ENCODE results near the gene NPAS4. TPM values are rescaled to one million over a fixed set of nuclear protein-coding genes. Genes with fewer than 3 reads are reported as not detected.

Gene NPAS4
- total RNA-seq, 1 experiment from 2014 or later = 1.6 TPM

DNA sequence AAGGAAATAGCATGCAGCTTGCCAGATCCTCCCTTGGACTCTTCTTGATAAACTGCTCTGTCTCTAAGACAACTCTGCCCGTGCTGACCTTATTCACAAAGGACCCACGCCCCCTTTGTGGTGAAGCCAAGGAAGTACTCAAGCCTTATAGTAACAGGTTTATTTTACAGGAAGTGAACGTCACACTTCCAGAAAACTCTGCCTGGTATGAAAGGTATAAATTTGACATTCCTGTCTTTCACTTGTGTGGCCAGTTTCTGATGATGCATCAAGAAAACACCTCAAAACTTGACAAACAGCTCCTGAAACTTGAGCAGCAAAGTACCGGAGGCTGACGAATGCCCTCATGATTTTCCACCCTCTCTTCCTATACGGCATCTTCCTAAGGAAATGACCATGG, 33.4 kb downstream of the NPAS4 start:
- peaks cover 0 to 5% (median 0%) of the 10 kb centered on the region in 3 experiments; a peak in 2 of 7 replicates for H3K36me3 Mint-ChIP-seq (ENCODE audit: insufficient read depth in 1 of 3, low read depth in 3 of 3)

More for the DNA sequence above, 33.4 kb downstream of the NPAS4 start:
- H2AFZ ChIP-seq (ENCODE audit: low read length) = no peak overlapping the region
- Mint-ChIP-seq H3K4me1 (peaks cover 4 to 16% of the 10 kb centered on the region in 2 experiments; a peak in 3 of 4 replicates), H3K27ac (peak overlapping the region in 1 of 3 experiments; percentile 34; a peak in 1 of 7 replicates), H3K9me3 (peaks cover 0 to 6% of the 10 kb centered on the region in 2 experiments; a peak in 1 of 5 replicates), H3K27me3 (ENCODE audit: low read depth) (peaks cover 16% of the 10 kb centered on the region), H3K4me3 (no peak overlapping the region)
- H3K56ac ChIP-seq (ENCODE audit: insufficient read length, low read depth, low read length) = no peak overlapping the region
- no peak overlapping the region for H3K9ac ChIP-seq (ENCODE audit: extremely low read depth, insufficient read length, low read length)
- no CpG with 5 or more reads among the region's 6 CpGs for WGBS (ENCODE audit: extremely low coverage, insufficient read length, low lambda C conversion rate)
- H4K20me1 ChIP-seq (ENCODE audit: control insufficient read depth, insufficient read depth, insufficient read length) = no peaks in the 10 kb centered on the region
- H3K14ac ChIP-seq (ENCODE audit: insufficient read depth, low read length) = no peak overlapping the region
- no peaks in the 10 kb centered on the region for H3K4me1 ChIP-seq (ENCODE audit: insufficient read depth, low read length)
- no peak overlapping the region for H3K27ac ChIP-seq (ENCODE audit: insufficient read length, low read depth, low read length)
- no peak overlapping the region for H4K8ac ChIP-seq (replicated peaks; ENCODE audit: insufficient read length, low read depth, low read length)
- H3K27me3 ChIP-seq (ENCODE audit: insufficient read depth, low read length) = no peaks in the 10 kb centered on the region
- H3K23ac ChIP-seq (ENCODE audit: insufficient read length, low read depth, low read length) = no peak overlapping the region
- no peak for DNase-seq
- no peaks in the 10 kb centered on the region for H3K79me1 ChIP-seq (ENCODE audit: insufficient read depth, low read depth, low read length, poor library complexity, severe bottlenecking)
- H2AK5ac ChIP-seq (ENCODE audit: insufficient read length, low read length) = no peak overlapping the region
- TF ChIP-seq, protein P1, sequence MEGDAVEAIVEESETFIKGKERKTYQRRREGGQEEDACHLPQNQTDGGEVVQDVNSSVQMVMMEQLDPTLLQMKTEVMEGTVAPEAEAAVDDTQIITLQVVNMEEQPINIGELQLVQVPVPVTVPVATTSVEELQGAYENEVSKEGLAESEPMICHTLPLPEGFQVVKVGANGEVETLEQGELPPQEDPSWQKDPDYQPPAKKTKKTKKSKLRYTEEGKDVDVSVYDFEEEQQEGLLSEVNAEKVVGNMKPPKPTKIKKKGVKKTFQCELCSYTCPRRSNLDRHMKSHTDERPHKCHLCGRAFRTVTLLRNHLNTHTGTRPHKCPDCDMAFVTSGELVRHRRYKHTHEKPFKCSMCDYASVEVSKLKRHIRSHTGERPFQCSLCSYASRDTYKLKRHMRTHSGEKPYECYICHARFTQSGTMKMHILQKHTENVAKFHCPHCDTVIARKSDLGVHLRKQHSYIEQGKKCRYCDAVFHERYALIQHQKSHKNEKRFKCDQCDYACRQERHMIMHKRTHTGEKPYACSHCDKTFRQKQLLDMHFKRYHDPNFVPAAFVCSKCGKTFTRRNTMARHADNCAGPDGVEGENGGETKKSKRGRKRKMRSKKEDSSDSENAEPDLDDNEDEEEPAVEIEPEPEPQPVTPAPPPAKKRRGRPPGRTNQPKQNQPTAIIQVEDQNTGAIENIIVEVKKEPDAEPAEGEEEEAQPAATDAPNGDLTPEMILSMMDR (conservative IDR thresholded peaks at IDR 0.05) = no peak
- peaks cover 7% of the 10 kb centered on the region for H3K9me3 ChIP-seq (ENCODE audit: control insufficient read depth, low read depth, low read length)
- H2BK15ac ChIP-seq (ENCODE audit: low read depth, low read length) = no peak overlapping the region
- no peak overlapping the region for H3K4ac ChIP-seq (ENCODE audit: low read depth, low read length)
- H3K23me2 ChIP-seq (ENCODE audit: insufficient read length, low read depth, low read length, poor library complexity, severe bottlenecking) = no peaks in the 10 kb centered on the region
- H2BK120ac ChIP-seq (ENCODE audit: low read depth, low read length, poor library complexity, severe bottlenecking) = no peak overlapping the region
- no peak overlapping the region for H2BK5ac ChIP-seq (ENCODE audit: insufficient read length, low read length)
- H3T11ph ChIP-seq (ENCODE audit: low read length) = no peak overlapping the region
- H3K79me2 ChIP-seq (ENCODE audit: insufficient read depth, low read length) = no peaks in the 10 kb centered on the region
- H3K4me2 ChIP-seq (ENCODE audit: insufficient read depth, insufficient read length, low read length) = no peak overlapping the region
- H2BK20ac ChIP-seq (ENCODE audit: low read depth, low read length, poor library complexity, severe bottlenecking) = no peak overlapping the region
- H2BK12ac ChIP-seq (ENCODE audit: insufficient read length, low read depth, low read length) = no peak overlapping the region
- no peak overlapping the region for H3K18ac ChIP-seq (ENCODE audit: insufficient read length, low read depth, low read length)
- no peak overlapping the region for H4K5ac ChIP-seq (ENCODE audit: insufficient read length, low read depth, low read length)
- H4K91ac ChIP-seq (ENCODE audit: insufficient read length, low read depth, low read length) = no peak overlapping the region
